GM19463 (cell line): ENCODE data around the gene IFTAP.
A peak's percentile ranks its signal among the peaks of the same experiment; 100 is the strongest.

Experiments
- ATAC-seq: cut with Tn5 transposase; IDR thresholded peaks from one replicate; pipeline ENCODE4 v1.9.1; 2021; ENCODE audit warnings: mild to moderate bottlenecking, moderate library complexity; ENCODE audit not compliant: unreplicated experiment

Gene IFTAP

DNA sequence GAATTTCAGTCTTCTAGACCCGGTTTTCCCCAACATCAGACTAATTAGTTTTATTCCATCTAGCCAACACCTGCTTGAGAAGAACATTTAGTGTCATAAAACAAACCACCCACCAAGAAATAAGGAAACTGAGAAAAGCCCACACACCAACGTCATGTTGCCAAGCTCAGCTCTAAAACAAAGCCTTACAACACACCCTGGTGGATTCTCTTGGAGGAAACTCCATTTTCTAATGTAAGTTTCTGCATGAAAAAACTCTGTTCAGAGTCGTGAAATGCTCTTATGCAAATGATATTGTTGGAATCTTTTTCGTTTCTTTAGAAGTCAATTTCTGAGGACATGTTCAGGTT is 108.7 kb downstream of the IFTAP start:
- peak; percentile 62 for ATAC-seq
